Measurements from ENCODE around the gene PPP2R5C. TPM values are rescaled to one million over a fixed set of nuclear protein-coding genes. Genes with fewer than 3 reads are reported as not detected.

The PPP2R5C gene
- total RNA-seq, 4 donors from 2014 or later, result 143 to 171 (median 169) TPM

GRCh38 chr14:101956179-101956885, 194.8 kb downstream of the PPP2R5C start:
- Histone ChIP-seq H3K27me3 (no peaks in the 10 kb centered on the region), H3K4me1 (no peaks in the 10 kb centered on the region), H3K27ac (no peak overlapping the region), H3K36me3 (no peaks in the 10 kb centered on the region), H3K9me3 (no peaks in the 10 kb centered on the region), H3K4me3 (no peak overlapping the region)
- TF ChIP-seq POLR2A (IDR thresholded peaks at IDR 0.05) (no peak), CTCF (IDR thresholded peaks at IDR 0.05) (no peak)
- intact Hi-C loops (cut with DNase I; ENCODE audit: low total_unique reads), result no loop called here
- DNase-seq, result no peak

- Histone ChIP-seq H3K27ac (no peak overlapping the region), H3K27me3 (no peaks in the 10 kb centered on the region), H3K36me3 (no peaks in the 10 kb centered on the region), H3K4me1 (no peaks in the 10 kb centered on the region), H3K9me3 (no peaks in the 10 kb centered on the region), H3K4me3 (no peak overlapping the region)
- no peak for DNase-seq
- intact Hi-C loops (cut with DNase I; ENCODE audit: low total_unique reads), result no loop called here
- no peak for TF ChIP-seq CTCF (IDR thresholded peaks at IDR 0.05)
- TF ChIP-seq POLR2A (IDR thresholded peaks at IDR 0.05), result no peak
These were observed 196.1 kb downstream of the PPP2R5C start for GRCh38 chr14:101957406-101958234.

- no peak for DNase-seq
- no peak overlapping the region for H3K4me3 ChIP-seq
These were observed 197.1 kb downstream of the PPP2R5C start for GRCh38 chr14:101958418-101959180.

GRCh38 chr14:101959277-101959676, 197.8 kb downstream of the PPP2R5C start:
- Histone ChIP-seq H3K27me3 (no peaks in the 10 kb centered on the region), H3K4me3 (no peak overlapping the region), H3K4me1 (no peaks in the 10 kb centered on the region), H3K9me3 (no peaks in the 10 kb centered on the region), H3K27ac (no peak overlapping the region), H3K36me3 (no peaks in the 10 kb centered on the region)
- intact Hi-C loops (cut with DNase I; ENCODE audit: low total_unique reads), result no loop called here
- no peak for DNase-seq
- no peak for TF ChIP-seq CTCF (IDR thresholded peaks at IDR 0.05)

More at GRCh38 chr14:101958418-101959180, 197.1 kb downstream of the PPP2R5C start:
- H3K4me1 ChIP-seq, result no peaks in the 10 kb centered on the region
- no peaks in the 10 kb centered on the region for H3K27me3 ChIP-seq
- intact Hi-C loops (cut with DNase I; ENCODE audit: low total_unique reads), result no loop called here
- TF ChIP-seq CTCF (IDR thresholded peaks at IDR 0.05), result no peak
- no peak for TF ChIP-seq POLR2A (IDR thresholded peaks at IDR 0.05)
- H3K27ac ChIP-seq, result no peak overlapping the region
- H3K36me3 ChIP-seq, result no peaks in the 10 kb centered on the region
- H3K9me3 ChIP-seq, result no peaks in the 10 kb centered on the region

All from uterus (tissue), 4 donors.